Psoas muscle (tissue), 8 donors: ENCODE data around the gene IL36G. TPM values are rescaled to one million over a fixed set of nuclear protein-coding genes. Genes with fewer than 3 reads are reported as not detected.

Experiments used
- ATAC-seq, 4 donors: fragments of 200-7000 bp; cut with Tn5 transposase; one replicate each; pipeline ENCODE4 v1.9.1; 2020; ENCODE audit warnings: moderate library complexity in 3 of 4, mild to moderate bottlenecking in 2 of 4
- DNase-seq, 2 donors: peaks; one replicate each; pipeline ENCODE4 v3.0.0-alpha.2; 2020
- H3K27ac ChIP-seq: fragments of 200-600 bp; one replicate; pipeline ENCODE4 v1.8.0; 2022
- H3K27me3 ChIP-seq, 3 donors: fragments of 200-600 bp in 1 of 3; one replicate each; pipeline versions ENCODE4 v1.6.1 to v1.8.0; 2013 to 2022; ENCODE audit warnings: low read length in 2 of 3, mild to moderate bottlenecking in 2 of 3, moderate library complexity in 1 of 3; ENCODE audit not compliant: insufficient read depth in 3 of 3
- H3K36me3 ChIP-seq, 2 donors: fragments of 200-600 bp in 1 of 2; one replicate each; pipeline versions ENCODE4 v1.6.1 to v1.8.0; 2013 to 2022; ENCODE audit warnings: low read depth in 1 of 2, mild to moderate bottlenecking in 1 of 2, moderate library complexity in 1 of 2; ENCODE audit not compliant: insufficient read depth in 1 of 2
- H3K4me1 ChIP-seq: fragments of 200-600 bp; one replicate; pipeline ENCODE4 v1.8.0; 2022
- H3K4me3 ChIP-seq: fragments of 200-600 bp; one replicate; pipeline ENCODE4 v1.8.0; 2022; ENCODE audit warnings: mild to moderate bottlenecking
- H3K9me3 ChIP-seq: fragments of 200-600 bp; one replicate; pipeline ENCODE4 v1.8.0; 2022
- CTCF ChIP-seq: fragments of 200-600 bp; IDR thresholded peaks from one replicate; pipeline ENCODE4 v1.8.0; 2022; ENCODE audit warnings: antibody characterized with exemption
- WGBS, 3 donors: extraction: QIAGEN DNeasy Blood & Tissue Kit; methylation state at CpG; one replicate each; pipeline versions ENCODE4 v1.1.6 to v1.1.7; 2013; 5-methylcytosine and 5-hydroxymethylcytosine counted together
- intact Hi-C, 2 donors: fragments of 100-400 bp; cut with DNase I; formaldehyde crosslinking; loops; one replicate each; pipeline versions ENCODE4 v1.11.0 to v1.14.2; 2022
- polyA plus RNA-seq, 3 donors: library from polyadenylated mRNA; stranded (reverse); fragments of 200-250 nt; gene quantifications; one replicate each; pipeline ENCODE4 v1.2.3, GENCODE V29; 2013
- total RNA-seq, 4 donors: library from RNA; stranded (reverse); fragmentation: NEBNext Ultra II Directional in 2 of 4; extraction: Animal tissue kit (Norgen Biotek cat#: 25700) in 2 of 4; gene quantifications; one replicate each; pipeline versions ENCODE4 v1.2.1 to v1.2.4, GENCODE V29; 2021 to 2023
- donor health status: healthy with polysubstance abuse.
- donor health status: DM: no; HTN: no; CAD: no; lungs with moderate emphysema.
- donor health status: Bipolar disorder and iron deficiency.
- donor health status: healthy.
- donor health status: DM: yes; HTN: yes; CAD: no.
- donor health status: DM: no; HTN: no; CAD: no.
- donor health status: DM: no; HTN: no; CAD: no.
- donor health status: DM: yes; HTN: yes; CAD: no.

Gene IL36G
- total and polyA plus RNA-seq, 7 donors: not detected

GRCh38 chr2:113000436-113000835 lies 22.6 kb downstream of the IL36G start:
- no peaks in the 10 kb centered on the region for H3K4me1 ChIP-seq
- no peak overlapping the region for H3K4me3 ChIP-seq
- intact Hi-C loops: no loop called here
- DNase-seq: no peak
- TF ChIP-seq CTCF: no peak
- WGBS, 3 donors: 68 to 78% (median 70%) methylated on average over 1 of the region's 1 CpG
- H3K9me3 ChIP-seq: no peaks in the 10 kb centered on the region
- no peak overlapping the region for H3K27ac ChIP-seq
- no peak for ATAC-seq
- no peaks in the 10 kb centered on the region for H3K27me3 ChIP-seq
- H3K36me3 ChIP-seq: no peaks in the 10 kb centered on the region

- WGBS, 3 donors: 64 to 70% (median 66%) methylated on average over 2 of the region's 2 CpGs
- no peaks in the 10 kb centered on the region for H3K36me3 ChIP-seq
- no peaks in the 10 kb centered on the region for H3K27me3 ChIP-seq
- H3K4me3 ChIP-seq: no peak overlapping the region
- no peak for TF ChIP-seq CTCF
- intact Hi-C loops: no loop called here
- ATAC-seq (no peak), DNase-seq (no peak)
- no peak overlapping the region for H3K27ac ChIP-seq
- H3K9me3 ChIP-seq: no peaks in the 10 kb centered on the region
- H3K4me1 ChIP-seq: no peaks in the 10 kb centered on the region
Measured at GRCh38 chr2:113002677-113003076, 24.9 kb downstream of the IL36G start.

- no peaks in the 10 kb centered on the region for H3K36me3 ChIP-seq
- DNase-seq (no peak), ATAC-seq (no peak)
- no peaks in the 10 kb centered on the region for H3K27me3 ChIP-seq
- no peaks in the 10 kb centered on the region for H3K9me3 ChIP-seq
- no peak within 1 kb of the TSS for H3K27ac ChIP-seq
- intact Hi-C loops: no loop called here
- H3K4me3 ChIP-seq: no peak within 1 kb of the TSS
- TF ChIP-seq CTCF: no peak
- 83 to 88% (median 86%) methylated on average over 3 of the region's 3 CpGs for WGBS, 3 donors
- H3K4me1 ChIP-seq: no peaks in the 10 kb centered on the region
Measured at GRCh38 chr2:113005030-113005509, 27.3 kb downstream of the IL36G start, which contains the start of gene IL36A. IL36A (plus strand) TSS chr2:113005459; CDS start chr2:113005872, 413 bp downstream.

- H3K27me3 ChIP-seq: no peaks in the 10 kb centered on the region
- no peak overlapping the region for H3K27ac ChIP-seq
- ATAC-seq (no peak), DNase-seq (no peak)
- H3K36me3 ChIP-seq: no peaks in the 10 kb centered on the region
- no peak overlapping the region for H3K4me3 ChIP-seq
- TF ChIP-seq CTCF: no peak
- intact Hi-C loops: no loop called here
- no peaks in the 10 kb centered on the region for H3K4me1 ChIP-seq
- 92 to 97% (median 96%) methylated on average over 1 of the region's 1 CpG for WGBS, 3 donors
- no peaks in the 10 kb centered on the region for H3K9me3 ChIP-seq
Measured at GRCh38 chr2:113007250-113007649, 29.4 kb downstream of the IL36G start.

GRCh38 chr2:113009622-113010021 lies 31.8 kb downstream of the IL36G start:
- no peak for ATAC-seq
- 66 to 83% (median 71%) methylated on average over 1 of the region's 1 CpG for WGBS, 3 donors
- no peaks in the 10 kb centered on the region for H3K27me3 ChIP-seq
- TF ChIP-seq CTCF: no peak
- DNase-seq: no peak
- no peaks in the 10 kb centered on the region for H3K9me3 ChIP-seq
- H3K36me3 ChIP-seq: no peaks in the 10 kb centered on the region
- H3K4me3 ChIP-seq: no peak overlapping the region
- no peak overlapping the region for H3K27ac ChIP-seq
- H3K4me1 ChIP-seq: no peaks in the 10 kb centered on the region
- intact Hi-C loops: loop anchor here in 1 of 2 donors (1.0 kb wide), 1 partner anchor 14 kb away; no protein-coding TSS in a partner anchor
